ENCODE results near the gene KREMEN1.

Gene KREMEN1

DNA sequence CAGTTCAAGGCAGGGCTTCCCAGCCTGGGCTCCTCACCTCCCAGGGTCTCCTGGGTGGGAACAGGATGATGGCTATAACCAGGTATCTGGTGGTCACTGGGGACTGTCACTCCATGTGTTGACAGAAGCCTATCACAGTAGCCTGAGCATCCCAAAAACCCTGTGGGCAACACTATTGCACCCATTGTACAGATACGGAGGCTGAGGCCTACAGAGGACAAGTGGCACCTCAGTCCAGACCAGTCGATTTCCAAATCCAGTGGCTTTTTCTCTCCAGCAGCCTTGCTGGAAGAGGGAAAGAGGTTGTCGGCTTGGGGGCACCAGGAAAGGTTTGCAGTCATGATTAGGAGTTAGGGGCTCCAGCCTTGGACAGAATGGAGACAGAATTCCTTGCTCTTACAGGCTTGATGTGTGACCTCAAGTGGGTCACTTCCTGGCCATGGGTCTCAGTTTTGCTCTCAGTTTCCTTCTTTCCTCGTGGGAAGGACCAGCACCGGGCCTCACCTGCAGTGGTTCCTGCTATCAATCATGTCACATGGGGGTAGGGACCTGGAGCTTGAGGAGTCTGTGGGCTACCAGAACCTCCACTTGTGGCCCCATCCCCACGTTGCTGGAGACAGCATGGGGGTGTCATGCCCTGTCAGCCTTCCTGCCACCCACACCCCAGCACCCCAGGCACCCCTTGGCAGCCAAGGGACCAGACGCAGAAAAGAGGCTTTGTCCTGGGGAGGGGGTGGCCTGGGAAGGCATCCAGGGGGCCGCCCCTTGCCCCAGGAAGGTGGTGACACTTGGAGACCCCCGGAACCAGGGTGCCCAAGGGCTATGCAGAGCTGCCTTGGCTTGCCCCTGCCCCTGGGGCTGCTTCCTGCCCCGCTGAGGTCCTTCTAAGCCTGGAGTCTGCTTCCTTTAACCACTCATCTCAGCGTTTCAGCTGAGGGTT lies 135.0 kb downstream of the KREMEN1 start:
- no peak for DNase-seq (ENCODE audit: low spot score)

DNA sequence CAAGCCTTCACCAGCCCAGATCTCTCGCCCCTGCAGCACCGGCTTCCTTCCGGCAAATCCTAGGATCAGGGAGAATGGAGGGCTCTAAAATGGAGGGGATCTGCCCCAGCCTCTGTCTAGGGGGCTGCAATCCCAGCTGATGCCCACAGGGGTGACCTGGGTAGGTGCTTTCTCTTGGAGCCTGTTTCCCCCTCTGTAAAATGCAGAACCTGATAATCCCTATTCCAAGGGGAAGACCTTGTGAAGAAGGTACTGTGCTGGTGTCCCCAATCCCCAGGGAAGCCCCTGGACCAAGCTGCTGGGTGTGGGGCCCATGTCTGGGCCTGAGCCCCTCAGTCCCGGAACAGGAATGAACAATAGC lies 135.6 kb downstream of the KREMEN1 start:
- no peak for DNase-seq (ENCODE audit: low spot score)

DNA sequence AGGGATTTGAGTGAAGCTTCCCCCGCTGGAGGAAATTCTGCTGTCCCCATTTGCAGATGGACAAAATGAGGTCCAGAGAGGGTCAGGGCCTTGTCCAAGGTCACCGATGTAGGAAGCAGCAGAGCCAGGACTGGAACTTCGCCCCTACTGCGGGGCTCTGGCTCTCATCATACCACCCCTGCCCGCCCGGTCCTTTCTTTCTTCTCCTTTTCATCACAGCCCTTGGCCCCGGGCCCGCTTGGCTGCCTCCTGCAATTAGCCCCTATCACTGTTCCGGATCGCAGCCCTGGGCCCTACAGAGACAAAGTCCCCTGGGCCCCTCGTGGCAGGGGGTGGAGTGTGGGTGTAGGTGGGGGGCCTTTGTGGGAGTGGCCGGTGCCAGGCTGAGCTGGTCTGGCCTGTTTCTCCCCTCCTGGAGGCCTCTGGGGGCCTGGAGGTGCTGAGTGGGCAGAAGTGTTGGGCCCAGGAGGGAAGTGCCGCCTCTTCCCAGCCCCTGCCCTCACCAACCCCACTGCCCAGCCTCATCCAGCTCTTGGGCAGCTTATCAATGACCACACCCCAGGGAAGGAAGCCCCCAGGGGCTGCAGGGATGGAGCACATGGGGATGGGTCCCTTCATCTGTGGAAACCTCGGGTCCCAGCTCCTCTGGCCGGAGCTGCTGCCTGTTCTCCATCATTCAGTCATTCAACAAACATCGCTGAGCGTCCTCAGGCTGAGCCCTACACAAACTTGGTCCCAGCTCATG lies 136.2 kb downstream of the KREMEN1 start:
- no peak for DNase-seq (ENCODE audit: low spot score)

DNA sequence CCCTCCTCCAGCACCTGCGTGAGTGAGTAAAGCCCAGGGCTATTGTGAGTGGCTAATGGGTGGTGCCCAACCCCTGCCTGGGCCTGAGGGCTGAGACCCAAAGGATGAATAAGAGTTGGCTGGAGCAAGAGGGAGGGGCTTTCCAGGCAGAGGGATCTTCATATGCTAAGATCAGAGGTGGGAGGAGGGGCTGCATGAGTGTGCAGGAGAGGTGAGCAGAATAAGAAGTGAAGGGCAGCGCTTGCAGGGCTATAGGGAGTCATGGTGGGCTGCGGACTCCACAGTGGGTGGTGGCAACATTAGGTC lies 136.7 kb downstream of the KREMEN1 start:
- DNase-seq (ENCODE audit: low spot score): no peak

DNA sequence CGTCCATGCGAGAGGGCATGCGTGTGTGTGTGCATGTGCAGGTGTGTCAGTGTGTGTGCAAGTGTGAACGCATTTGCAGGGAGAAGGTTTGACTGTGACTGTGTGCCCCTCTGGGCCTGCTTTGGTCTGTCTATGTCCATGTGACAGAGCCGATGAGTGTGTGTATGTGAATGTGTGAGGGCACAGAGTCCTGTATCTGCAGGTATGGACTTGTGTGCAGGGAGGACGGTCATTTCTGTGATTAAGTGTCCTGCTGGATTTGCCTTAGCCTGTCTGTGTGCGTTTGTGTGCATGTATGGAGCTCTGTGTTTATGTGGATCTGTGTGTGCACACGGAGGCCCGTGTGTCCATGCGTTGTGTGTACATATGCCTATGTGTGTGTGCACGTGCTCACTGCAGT lies 138.2 kb downstream of the KREMEN1 start:
- DNase-seq (ENCODE audit: low spot score): no peak

DNA sequence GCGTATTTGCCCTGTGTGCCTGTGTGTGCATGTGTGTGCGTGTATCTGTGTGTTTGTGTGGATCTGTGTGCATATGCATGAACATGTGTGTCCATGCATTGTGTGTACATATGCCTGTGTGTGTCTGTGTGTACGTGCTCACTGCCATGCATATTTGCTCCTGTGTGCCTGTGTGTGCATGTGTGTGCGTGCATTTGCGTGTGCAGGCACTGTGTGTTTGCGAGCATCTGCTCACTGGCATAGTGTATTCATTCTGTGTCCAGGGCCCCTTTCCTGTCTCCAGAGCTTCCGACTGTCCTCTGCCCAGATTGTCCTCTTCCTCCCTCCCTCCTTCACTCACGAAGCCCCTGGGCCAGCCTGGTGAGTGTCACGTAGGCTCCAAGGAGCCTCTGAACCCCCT lies 138.6 kb downstream of the KREMEN1 start:
- DNase-seq (ENCODE audit: low spot score): no peak

DNA sequence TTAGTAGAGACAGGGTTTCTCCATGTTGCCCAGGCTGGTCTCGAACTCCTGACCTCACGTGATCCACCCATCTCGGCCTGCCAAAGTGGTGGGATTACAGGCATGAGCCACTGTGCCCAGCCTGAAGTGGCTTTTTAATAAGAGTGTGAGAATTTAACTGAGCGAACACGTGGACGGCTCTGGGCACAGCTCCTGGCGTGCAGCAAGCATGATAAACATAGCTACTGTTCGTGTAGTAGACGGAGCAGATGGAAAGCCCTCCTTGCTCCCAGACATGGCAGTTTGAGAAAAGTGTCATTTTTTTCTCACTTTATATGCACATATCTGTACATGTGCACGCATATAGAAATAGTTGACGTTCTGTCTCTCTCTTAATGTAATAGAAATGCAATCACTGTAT lies 139.9 kb downstream of the KREMEN1 start:
- no peak for DNase-seq (ENCODE audit: low spot score)

DNA sequence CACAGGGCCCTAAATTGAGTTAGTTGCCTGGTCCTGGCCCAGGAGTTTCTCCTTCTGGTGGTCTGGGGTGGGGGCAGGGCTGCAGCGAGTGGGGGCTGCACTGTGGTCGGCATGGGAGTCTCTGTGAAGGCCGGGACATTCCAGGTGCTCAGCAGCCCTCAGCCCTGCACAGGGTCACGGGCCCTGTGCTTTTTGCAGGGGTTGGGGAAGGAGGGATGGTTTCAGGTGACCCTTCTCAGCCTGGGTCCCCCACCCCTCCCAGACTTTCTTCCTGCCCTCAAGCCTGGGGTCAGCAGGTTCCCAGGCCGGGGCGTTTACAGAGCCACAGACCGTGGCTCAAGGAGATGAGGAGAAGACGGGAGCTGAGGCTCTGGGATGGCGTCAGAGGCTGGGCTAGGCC lies 140.7 kb downstream of the KREMEN1 start:
- DNase-seq (ENCODE audit: low spot score): no peak

DNA sequence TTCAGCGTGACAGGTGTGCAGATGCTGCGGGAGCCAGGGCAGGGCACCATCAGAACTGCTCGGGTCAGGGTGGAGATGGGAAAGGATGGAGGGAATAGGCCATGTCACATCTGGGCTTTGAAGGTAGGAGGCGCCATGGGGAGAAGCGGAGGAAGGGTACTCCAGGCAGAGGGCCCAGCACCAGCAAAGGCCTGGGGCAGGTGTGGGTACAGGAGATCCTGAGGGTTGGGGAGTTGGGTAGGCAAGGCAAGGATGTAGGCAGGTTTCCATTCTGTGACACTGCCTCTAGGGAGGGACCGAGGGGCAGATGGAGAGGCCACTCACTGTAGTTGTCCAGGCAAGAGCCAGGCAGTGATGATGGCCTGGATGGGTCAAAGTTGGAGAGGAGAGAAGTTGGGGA lies 141.4 kb downstream of the KREMEN1 start:
- DNase-seq (ENCODE audit: low spot score): no peak

DNA sequence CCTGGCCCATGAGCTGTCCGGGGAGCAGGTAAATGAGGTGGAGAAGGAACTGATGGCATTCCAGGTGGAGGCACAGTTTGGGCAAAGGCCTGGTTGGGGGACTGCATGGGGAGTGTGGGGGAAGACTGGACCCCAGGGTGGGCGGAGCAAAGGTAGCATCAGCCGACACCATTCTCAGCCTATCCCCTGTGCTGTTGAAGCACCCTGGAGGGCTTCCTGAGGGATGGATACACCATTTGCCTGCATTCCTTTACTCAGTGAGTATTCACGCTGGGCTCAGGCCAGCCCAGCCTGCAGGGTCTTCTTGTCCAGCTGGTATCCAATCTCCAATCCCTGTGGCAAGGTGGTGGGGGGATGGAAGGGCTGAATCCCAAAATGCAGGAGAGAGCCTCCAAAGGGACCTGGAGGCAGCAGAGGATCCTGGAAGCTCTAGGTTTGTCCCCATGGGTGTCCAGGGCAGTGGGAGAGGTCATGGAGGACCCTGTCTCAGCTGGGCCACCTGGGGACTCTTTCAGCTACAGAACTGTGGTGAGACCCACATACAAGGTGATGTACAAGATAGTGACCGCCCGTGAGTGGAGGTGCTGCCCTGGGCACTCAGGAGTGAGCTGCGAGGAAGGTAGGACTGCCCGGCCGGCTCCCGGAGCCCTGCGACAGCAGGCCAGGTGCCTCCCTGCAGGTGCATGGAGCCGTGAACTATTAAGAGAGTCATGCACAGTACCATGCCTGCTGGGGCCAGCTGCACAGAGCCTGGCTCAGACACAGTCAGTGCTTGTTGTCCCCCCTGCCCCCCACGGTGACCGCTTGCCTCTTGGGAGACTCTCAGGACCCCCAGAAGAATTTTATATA lies 142.4 kb downstream of the KREMEN1 start:
- DNase-seq (ENCODE audit: low spot score): no peak

DNA sequence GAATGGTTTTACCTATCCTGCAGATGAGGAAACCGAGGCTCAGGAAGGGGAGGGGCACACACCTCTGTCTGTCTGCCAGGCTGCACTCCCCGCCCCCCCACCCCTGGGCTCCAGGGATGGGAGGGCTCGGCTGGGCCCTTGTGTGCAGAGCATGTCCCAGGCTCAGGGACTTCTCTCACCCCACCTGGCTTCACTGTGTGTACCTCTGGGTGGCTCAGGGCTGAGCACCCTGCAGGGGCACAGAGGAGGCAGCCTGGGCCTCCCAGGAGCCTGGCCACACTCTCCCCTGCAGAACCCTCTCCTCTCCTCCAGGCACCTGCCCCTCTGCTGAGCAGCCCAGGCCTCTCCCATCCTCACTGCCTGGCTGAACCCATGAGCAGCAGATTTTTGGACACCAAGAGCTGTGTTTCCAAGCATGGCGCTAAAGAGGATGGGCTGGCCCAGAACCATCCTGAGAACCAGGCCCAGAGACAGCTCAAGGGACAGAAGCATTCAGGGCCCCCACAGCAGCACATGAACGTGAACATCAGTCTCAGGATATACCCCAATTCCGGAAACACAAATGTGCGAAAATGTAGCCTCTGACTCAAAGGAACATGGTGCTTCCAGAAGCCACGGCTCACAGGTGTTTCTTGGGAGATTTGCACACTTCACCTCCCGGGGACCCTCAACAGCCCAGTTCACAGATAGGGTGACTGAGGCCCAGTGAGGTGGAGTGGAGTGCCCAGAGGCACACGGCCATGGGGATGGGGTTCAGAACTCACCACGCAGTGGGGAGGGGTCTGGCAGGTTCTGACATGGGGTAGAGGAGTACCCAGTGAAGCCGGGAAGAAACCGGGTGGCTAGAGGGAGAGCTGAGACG lies 143.4 kb downstream of the KREMEN1 start:
- DNase-seq (ENCODE audit: low spot score): no peak

DNA sequence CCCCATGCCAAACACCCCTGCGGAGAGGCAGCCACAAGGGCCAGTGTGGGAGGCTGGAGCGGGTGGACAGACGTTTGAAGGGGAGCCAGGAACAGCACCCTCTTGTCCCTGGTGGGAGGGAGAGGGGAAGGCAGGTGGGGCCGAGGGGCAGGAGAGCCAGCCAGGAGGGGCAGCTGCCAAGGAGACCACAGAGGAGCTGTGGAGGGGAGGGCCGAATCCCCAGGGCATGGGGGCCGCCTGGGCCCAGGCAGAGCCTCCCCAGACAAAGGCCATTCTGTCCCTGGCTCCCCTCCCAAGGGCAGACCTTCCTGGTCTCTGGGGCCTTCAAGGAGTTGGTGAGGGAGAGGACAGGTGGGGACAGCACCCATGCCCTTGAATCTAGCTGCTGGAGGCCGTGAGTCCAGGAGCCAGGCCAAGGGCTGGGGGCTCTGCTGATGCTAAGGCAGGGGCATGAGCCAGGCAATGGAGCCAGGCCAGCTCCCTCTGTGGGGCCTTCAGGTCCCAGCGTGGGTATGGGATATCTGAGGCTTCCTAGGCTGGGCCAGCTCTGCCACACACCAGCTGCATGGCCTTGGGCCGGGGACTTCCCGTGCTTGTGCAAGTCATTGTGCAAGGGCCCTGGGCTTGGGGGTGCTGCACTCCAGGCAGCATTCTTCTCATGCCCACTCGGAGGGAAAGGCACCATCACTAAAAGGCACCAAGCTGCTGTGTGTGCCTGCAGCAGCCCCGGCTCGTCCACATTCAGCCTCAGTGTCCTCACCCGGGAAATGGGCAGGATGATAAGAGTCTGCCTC lies 144.2 kb downstream of the KREMEN1 start:
- DNase-seq (ENCODE audit: low spot score): peak; percentile 81

All from HuH-7 (cell line).